Progenitor cell of endocrine pancreas (in vitro differentiated cells): ENCODE data around the gene CPZ. TPM values are rescaled to one million over a fixed set of nuclear protein-coding genes. Genes with fewer than 3 reads are reported as not detected.

Experiments
- DNase-seq: peaks from one replicate; pipeline ENCODE4 v3.0.0; 2021; ENCODE audit warnings: low spot score; ENCODE audit not compliant: unreplicated experiment
- H3K27ac Mint-ChIP-seq: 2 replicates; pipeline ENCODE4 v1.8.0; 2021; ENCODE audit warnings: mild to moderate bottlenecking, moderate library complexity, mixed read lengths
- H3K27me3 Mint-ChIP-seq: 2 replicates; pipeline ENCODE4 v1.8.0; 2021; ENCODE audit warnings: mixed read lengths
- H3K36me3 Mint-ChIP-seq: 2 replicates; pipeline ENCODE4 v1.8.0; 2022; ENCODE audit warnings: mixed read lengths; ENCODE audit not compliant: insufficient read depth
- H3K4me1 Mint-ChIP-seq: 2 replicates; pipeline ENCODE4 v1.8.0; 2021; ENCODE audit warnings: low read depth, mixed read lengths
- H3K4me3 Mint-ChIP-seq: 2 replicates; pipeline ENCODE4 v1.8.0; 2021; ENCODE audit warnings: low read depth, mild to moderate bottlenecking, moderate library complexity, mixed read lengths
- H3K9me3 Mint-ChIP-seq: 2 replicates; pipeline ENCODE4 v1.8.0; 2021; ENCODE audit warnings: low read depth, mixed read lengths
- total RNA-seq: library from RNA; stranded (reverse); gene quantifications from 2 replicates; pipeline ENCODE4 v1.2.1, GENCODE V29; 2021
- TF ChIP-seq, protein P1 (sequence below): fragments of 200-600 bp; sonication (generic); IDR thresholded peaks from one replicate; pipeline ENCODE4 v1.5.0; 2021; ENCODE audit warnings: antibody characterized with exemption, mild to moderate bottlenecking; ENCODE audit not compliant: unreplicated experiment

The CPZ gene
- total RNA-seq, 1 donor from 2014 or later = 0.19 TPM

DNA sequence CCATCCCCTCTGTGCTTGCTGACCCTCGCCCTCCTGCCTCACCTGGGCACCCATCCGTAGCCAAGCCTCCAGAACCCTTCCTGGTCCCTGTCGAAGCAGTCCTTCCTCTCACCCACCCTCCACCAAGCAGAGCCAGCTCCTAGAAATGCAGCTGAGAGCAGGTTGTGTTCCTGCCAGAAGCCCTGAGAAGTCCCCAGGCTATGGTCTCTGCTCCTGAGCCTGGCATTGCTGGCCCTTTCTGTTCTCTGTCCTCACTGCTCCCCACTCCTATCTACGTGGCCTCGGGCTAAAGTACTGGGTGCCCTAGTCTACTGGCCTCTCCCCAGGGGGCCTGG, 2.1 kb upstream of the CPZ start:
- H3K27ac Mint-ChIP-seq = no peak overlapping the region
- TF ChIP-seq, protein P1, sequence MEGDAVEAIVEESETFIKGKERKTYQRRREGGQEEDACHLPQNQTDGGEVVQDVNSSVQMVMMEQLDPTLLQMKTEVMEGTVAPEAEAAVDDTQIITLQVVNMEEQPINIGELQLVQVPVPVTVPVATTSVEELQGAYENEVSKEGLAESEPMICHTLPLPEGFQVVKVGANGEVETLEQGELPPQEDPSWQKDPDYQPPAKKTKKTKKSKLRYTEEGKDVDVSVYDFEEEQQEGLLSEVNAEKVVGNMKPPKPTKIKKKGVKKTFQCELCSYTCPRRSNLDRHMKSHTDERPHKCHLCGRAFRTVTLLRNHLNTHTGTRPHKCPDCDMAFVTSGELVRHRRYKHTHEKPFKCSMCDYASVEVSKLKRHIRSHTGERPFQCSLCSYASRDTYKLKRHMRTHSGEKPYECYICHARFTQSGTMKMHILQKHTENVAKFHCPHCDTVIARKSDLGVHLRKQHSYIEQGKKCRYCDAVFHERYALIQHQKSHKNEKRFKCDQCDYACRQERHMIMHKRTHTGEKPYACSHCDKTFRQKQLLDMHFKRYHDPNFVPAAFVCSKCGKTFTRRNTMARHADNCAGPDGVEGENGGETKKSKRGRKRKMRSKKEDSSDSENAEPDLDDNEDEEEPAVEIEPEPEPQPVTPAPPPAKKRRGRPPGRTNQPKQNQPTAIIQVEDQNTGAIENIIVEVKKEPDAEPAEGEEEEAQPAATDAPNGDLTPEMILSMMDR = no peak
- peaks cover 2% of the 10 kb centered on the region for H3K4me1 Mint-ChIP-seq
- H3K36me3 Mint-ChIP-seq = no peaks in the 10 kb centered on the region
- H3K27me3 Mint-ChIP-seq = peaks cover 41% of the 10 kb centered on the region
- H3K4me3 Mint-ChIP-seq = no peak overlapping the region
- DNase-seq = no peak
- H3K9me3 Mint-ChIP-seq = no peaks in the 10 kb centered on the region

DNA sequence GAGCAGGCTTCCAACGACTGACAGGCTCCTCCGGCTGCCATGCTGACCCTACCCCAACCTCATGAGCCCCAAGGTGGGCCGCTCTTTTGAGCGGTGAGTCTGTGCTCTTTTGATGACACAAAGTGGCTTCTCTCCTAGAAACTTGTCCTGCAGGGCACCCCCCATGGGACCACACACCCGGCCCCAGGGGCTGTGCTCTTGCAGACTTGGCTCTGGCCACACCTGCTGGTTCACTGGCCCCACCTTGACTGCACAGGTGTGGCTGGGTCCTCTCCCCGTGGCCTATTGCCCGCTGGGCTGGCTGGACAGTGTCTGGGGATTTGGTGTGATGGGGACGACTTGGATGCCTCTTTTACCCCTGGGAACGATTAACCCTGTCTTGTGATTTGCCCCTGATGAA, 1.5 kb upstream of the CPZ start:
- H3K36me3 Mint-ChIP-seq = no peaks in the 10 kb centered on the region
- no peak overlapping the region for H3K4me3 Mint-ChIP-seq
- H3K27ac Mint-ChIP-seq = no peak overlapping the region
- peaks cover 2% of the 10 kb centered on the region for H3K4me1 Mint-ChIP-seq
- no peaks in the 10 kb centered on the region for H3K9me3 Mint-ChIP-seq
- no peak for DNase-seq
- H3K27me3 Mint-ChIP-seq = peaks cover 41% of the 10 kb centered on the region
- TF ChIP-seq, protein P1 = no peak

DNA sequence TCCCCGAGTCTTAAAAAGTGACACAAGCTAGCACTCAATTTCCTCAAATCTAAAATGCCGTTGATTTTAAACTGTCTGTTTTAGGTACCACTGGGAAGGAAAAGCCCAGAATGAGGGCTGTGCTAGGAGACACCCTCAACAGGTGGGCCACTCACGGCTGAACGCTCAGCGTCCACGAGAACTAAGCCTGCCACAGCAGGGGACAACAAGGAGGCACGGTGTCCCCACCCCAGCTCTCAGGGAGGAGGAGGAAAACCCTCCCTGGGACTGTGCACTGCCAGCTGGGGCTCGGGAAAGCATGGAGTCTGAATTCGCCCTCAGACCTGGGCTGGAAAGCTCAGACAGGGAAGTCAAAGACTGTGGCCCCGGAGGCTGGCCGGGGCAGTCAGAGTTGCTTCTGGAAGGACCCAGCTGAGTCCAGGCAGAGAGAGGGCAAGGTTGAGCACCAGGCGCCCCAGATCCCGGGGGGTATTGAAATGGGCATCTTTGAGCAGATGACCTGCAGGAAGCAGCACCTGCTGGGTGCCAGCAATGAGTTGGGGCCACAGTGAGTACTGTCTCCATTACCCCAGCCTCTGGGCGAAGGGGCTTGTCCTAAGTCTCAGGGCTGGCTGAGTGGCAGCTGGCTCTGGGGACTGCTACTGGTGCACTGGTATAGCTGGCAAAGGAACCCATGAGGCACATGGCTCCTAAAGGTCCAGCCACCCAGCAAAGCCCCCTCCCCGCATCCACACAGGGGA, 769 bp upstream of the CPZ start:
- no peak overlapping the region for H3K27ac Mint-ChIP-seq
- TF ChIP-seq, protein P1 = no peak
- peaks cover 2% of the 10 kb centered on the region for H3K4me1 Mint-ChIP-seq
- H3K9me3 Mint-ChIP-seq = no peaks in the 10 kb centered on the region
- H3K4me3 Mint-ChIP-seq = no peak overlapping the region
- H3K27me3 Mint-ChIP-seq = peaks cover 38% of the 10 kb centered on the region
- no peaks in the 10 kb centered on the region for H3K36me3 Mint-ChIP-seq
- DNase-seq = no peak

DNA sequence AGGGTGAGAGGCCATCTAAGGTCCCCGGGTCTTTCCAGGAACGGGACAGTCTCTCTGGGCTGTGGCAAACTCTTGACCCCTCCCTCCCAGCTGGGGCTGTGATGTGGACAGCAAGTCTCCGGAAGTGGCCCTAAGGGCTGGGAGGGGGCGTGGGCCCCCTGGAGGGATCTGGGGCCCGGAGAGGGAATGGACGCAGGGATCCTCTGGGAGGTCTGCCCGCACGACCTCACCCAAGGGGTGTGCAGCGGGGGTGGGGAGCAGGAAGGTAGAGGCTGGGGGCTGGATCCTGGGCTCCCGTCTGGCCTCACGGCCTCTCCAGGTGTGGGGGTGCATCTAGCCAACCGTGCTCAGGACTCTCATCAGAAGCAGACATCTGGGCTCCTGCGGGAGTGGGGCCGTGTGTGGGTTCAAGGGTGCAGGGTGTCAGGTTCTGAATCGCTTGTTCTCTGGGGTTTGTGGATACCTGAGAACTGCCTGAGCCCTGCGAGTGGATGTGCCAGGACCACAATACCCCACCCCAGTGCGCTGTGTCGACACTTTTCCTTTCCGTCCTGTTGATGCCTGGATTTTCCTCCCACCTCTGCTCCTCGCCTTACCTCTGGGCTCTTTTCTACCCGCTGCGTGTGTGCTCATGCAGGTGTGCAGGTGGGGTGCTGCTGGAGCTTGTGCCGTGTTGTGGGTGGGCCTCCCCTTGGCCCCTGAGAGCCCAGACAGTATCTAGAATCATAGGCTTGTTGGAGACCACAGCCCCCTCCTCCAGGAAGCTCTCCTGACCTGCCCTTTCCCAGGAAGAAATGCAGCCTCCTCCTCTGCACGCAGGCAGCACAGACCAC, 915 bp downstream of the CPZ start:
- H3K9me3 Mint-ChIP-seq = no peaks in the 10 kb centered on the region
- H3K36me3 Mint-ChIP-seq = no peaks in the 10 kb centered on the region
- no peak overlapping the region for H3K27ac Mint-ChIP-seq
- DNase-seq = no peak
- peaks cover 2% of the 10 kb centered on the region for H3K4me1 Mint-ChIP-seq
- H3K4me3 Mint-ChIP-seq = no peak overlapping the region
- H3K27me3 Mint-ChIP-seq = peaks cover 38% of the 10 kb centered on the region
- TF ChIP-seq, protein P1 = no peak

DNA sequence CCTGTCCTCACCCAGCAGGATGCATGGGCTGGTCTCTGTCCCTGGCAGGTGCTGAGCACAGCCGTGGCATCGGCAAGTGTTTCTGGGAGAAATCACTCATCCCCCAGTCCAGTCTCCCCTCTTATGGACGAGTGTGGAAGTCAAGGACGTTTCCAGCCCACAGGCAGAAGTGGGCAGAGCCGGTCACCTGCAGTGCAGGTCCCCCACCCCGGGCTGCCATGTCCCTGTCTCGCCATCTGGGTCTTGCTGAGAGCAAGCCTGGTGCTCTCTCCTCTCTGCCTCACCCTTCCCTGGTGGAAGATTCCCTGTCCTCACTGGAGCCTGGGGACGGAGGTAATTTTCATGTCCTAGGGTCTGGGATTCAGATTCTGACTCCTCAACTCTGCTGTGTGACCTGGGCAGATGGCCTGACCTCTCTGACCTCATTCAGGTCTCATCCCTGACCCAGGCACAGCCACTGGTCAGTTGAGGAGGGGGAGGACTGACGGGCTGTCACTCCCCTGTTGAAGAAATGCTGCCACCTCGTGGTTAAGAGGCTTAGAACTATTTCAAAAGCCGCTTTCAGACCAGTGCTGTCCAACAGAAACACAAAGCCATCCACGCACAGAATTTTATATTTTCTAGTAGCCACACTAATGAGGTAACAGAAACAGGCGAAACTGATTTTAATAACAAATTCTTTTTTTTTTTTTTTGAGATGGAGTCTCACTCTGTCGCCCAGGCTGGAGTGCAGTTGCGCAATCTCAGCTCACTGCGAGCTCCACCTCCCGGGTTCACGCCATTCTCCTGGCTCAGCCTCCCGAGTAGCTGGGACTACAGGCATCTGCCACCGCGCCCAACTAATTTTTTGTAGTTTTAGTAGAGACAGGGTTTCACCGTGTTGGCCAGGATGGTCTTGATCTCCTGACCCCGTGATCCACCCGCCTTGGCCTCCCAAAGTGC, 1.8 kb downstream of the CPZ start:
- peaks cover 38% of the 10 kb centered on the region for H3K27me3 Mint-ChIP-seq
- TF ChIP-seq, protein P1 = peak; percentile 80
- no peaks in the 10 kb centered on the region for H3K36me3 Mint-ChIP-seq
- no peaks in the 10 kb centered on the region for H3K9me3 Mint-ChIP-seq
- no peak overlapping the region for H3K4me3 Mint-ChIP-seq
- H3K27ac Mint-ChIP-seq = no peak overlapping the region
- H3K4me1 Mint-ChIP-seq = peaks cover 2% of the 10 kb centered on the region
- peak; percentile 41 for DNase-seq
